OCI-LY7 (cell line): Measurements from ENCODE around the gene DXO. TPM values are rescaled to one million over a fixed set of nuclear protein-coding genes. Genes with fewer than 3 reads are reported as not detected.
"Not testable (repeated sequence)": the region's sequence is repeated elsewhere in the genome, so short reads cannot be mapped to it uniquely, and the experiment has no call there.

Source experiments
- BruUV-seq: library from RNA; stranded (reverse); fragments of 400-500 nt; replicated peaks from 2 replicates; lab custom pipeline; 2021; lab: Mats Ljungman, UMichigan
- CTCF ChIA-PET: fragments of 300-600 bp; sonication (Branson Sonifier 250); formaldehyde crosslinking; loops from one replicate; lab custom pipeline; 2022; ENCODE audit warnings: antibody characterized with exemption; ENCODE audit not compliant: unreplicated experiment; lab: Charles Lee
- POLR2A ChIA-PET: fragments of 300-600 bp; sonication (Branson Sonifier 250); formaldehyde crosslinking; loops from one replicate; lab custom pipeline; 2022; ENCODE audit warnings: antibody characterized with exemption; lab: Charles Lee
- DNase-seq: peaks from one replicate; pipeline ENCODE4 v3.0.0-alpha.2; 2015; ENCODE audit warnings: low spot score
- H2AFZ ChIP-seq: fragments of 200-600 bp; sonication (generic), shearing (Covaris generic); 2 replicates; pipeline ENCODE4 v1.6.1; 2014; ENCODE audit warnings: mild to moderate bottlenecking, antibody characterized with exemption, low read length, moderate library complexity
- H3K27ac ChIP-seq: fragments of 200-600 bp; sonication (generic); 2 replicates; pipeline ENCODE4 v1.5.1; 2014; ENCODE audit warnings: mixed run types, low read depth, mild to moderate bottlenecking, moderate library complexity, low read length, inconsistent platforms; ENCODE audit not compliant: poor library complexity, severe bottlenecking
- H3K36me3 ChIP-seq: fragments of 200-600 bp; sonication (generic); 2 replicates; pipeline ENCODE4 v1.6.1; 2014; ENCODE audit warnings: mild to moderate bottlenecking, antibody characterized with exemption, low read length, moderate library complexity, mixed read lengths; ENCODE audit not compliant: insufficient read depth
- H3K4me1 ChIP-seq: fragments of 200-600 bp; sonication (generic); 2 replicates; pipeline ENCODE4 v1.5.1; 2014; ENCODE audit warnings: mild to moderate bottlenecking, low read length; ENCODE audit not compliant: insufficient read depth, poor library complexity, severe bottlenecking
- H3K4me2 ChIP-seq: fragments of 200-600 bp; sonication (generic); 2 replicates; pipeline ENCODE4 v1.6.1; 2014; ENCODE audit warnings: mild to moderate bottlenecking, low read length
- H3K4me3 ChIP-seq: fragments of 200-600 bp; sonication (generic); 2 replicates; pipeline ENCODE4 v1.5.1; 2014; ENCODE audit warnings: mild to moderate bottlenecking, low read depth, low read length; ENCODE audit not compliant: poor library complexity, severe bottlenecking
- H3K79me2 ChIP-seq: fragments of 200-600 bp; sonication (generic); 2 replicates; pipeline ENCODE4 v1.6.1; 2016; ENCODE audit warnings: low read depth, mild to moderate bottlenecking, low read length, moderate library complexity, mixed read lengths; ENCODE audit not compliant: insufficient read depth
- H3K9me2 ChIP-seq: fragments of 200-600 bp; sonication (generic); 2 replicates; pipeline ENCODE4 v1.6.1; 2016; ENCODE audit warnings: mild to moderate bottlenecking, low read length, mixed read lengths; ENCODE audit not compliant: insufficient read depth
- H3K9me3 ChIP-seq: fragments of 200-600 bp; sonication (generic); 2 replicates; pipeline ENCODE4 v1.6.1; 2014; ENCODE audit warnings: mild to moderate bottlenecking, mixed run types, low read length, mixed read lengths
- H4K20me1 ChIP-seq: fragments of 200-600 bp; sonication (generic); 2 replicates; pipeline ENCODE4 v1.6.1; 2014; ENCODE audit warnings: mild to moderate bottlenecking, antibody characterized with exemption, low read length, moderate library complexity, mixed read lengths; ENCODE audit not compliant: insufficient read depth
- intact Hi-C: fragments of 100-400 bp; cut with micrococcal nuclease; formaldehyde crosslinking; loops from one replicate; pipeline ENCODE4 v1.10.0; 2022; ENCODE audit not compliant: unreplicated experiment
- total RNA-seq, 2 experiments: library from RNA; depleted of rRNA in 1 of 2; stranded (reverse); fragments of >200 nt in 1 of 2; shearing (Covaris generic) in 1 of 2; gene quantifications; 2 replicates each; pipeline ENCODE4 v1.2.3, GENCODE V29; 2014 to 2022

DXO gene
- total RNA-seq, 2 experiments from 2014 or later = 17.5 to 36.5 TPM

- CTCF ChIA-PET, H3K9me2 ChIP-seq, BruUV-seq, H3K4me1 ChIP-seq, H3K36me3 ChIP-seq, H3K4me3 ChIP-seq, DNase-seq, H4K20me1 ChIP-seq, intact Hi-C loops, H3K9me3 ChIP-seq, H3K27ac ChIP-seq, H3K79me2 ChIP-seq, H3K4me2 ChIP-seq, H2AFZ ChIP-seq, POLR2A ChIA-PET: not testable (repeated sequence)
These were observed 22.5 kb upstream of the DXO start for GRCh38 chr6:31994421-31994820.

- DNase-seq, H2AFZ ChIP-seq, H4K20me1 ChIP-seq, H3K9me3 ChIP-seq, H3K4me3 ChIP-seq, BruUV-seq, POLR2A ChIA-PET, intact Hi-C loops, H3K9me2 ChIP-seq, H3K4me2 ChIP-seq, CTCF ChIA-PET, H3K36me3 ChIP-seq, H3K79me2 ChIP-seq, H3K27ac ChIP-seq, H3K4me1 ChIP-seq: not testable (repeated sequence)
These were observed 17.4 kb upstream of the DXO start for GRCh38 chr6:31989363-31989762.

DNA sequence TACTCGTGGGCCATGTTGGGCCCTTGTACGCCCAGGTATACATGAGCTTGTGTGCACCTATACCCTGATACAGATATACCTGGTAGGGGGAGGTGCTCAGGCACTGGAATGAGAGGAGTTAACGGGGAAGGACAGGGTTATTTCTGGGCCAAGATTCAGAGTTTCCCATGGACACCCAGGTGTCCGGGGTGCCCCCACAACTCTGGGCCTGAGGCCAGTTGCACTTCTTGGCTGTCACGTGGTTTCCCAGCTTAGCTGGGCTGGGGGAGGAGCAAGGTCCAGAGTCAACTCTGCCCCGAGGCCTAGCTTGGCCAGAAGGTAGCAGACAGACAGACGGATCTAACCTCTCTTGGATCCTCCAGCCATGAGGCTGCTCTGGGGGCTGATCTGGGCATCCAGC, 9.8 kb upstream of the DXO start, which contains the start of gene C4A:
Gene C4A, plus strand, starts transcription at position 314 of the 400 bp plus-strand sequence. Its CDS starts 51 bp downstream, at position 365.
- intact Hi-C loops, H4K20me1 ChIP-seq, H3K4me3 ChIP-seq, H3K4me2 ChIP-seq, DNase-seq, H3K4me1 ChIP-seq, POLR2A ChIA-PET, H3K9me3 ChIP-seq, BruUV-seq, H3K79me2 ChIP-seq, H2AFZ ChIP-seq, H3K36me3 ChIP-seq, H3K9me2 ChIP-seq, H3K27ac ChIP-seq, CTCF ChIA-PET: not testable (repeated sequence)

GRCh38 chr6:31980998-31981397, 9.1 kb upstream of the DXO start:
- CTCF ChIA-PET, H4K20me1 ChIP-seq, H3K4me1 ChIP-seq, BruUV-seq, H3K27ac ChIP-seq, H3K36me3 ChIP-seq, intact Hi-C loops, H3K9me2 ChIP-seq, H3K4me2 ChIP-seq, H3K4me3 ChIP-seq, H3K9me3 ChIP-seq, H2AFZ ChIP-seq, H3K79me2 ChIP-seq, POLR2A ChIA-PET, DNase-seq: not testable (repeated sequence)

DNA sequence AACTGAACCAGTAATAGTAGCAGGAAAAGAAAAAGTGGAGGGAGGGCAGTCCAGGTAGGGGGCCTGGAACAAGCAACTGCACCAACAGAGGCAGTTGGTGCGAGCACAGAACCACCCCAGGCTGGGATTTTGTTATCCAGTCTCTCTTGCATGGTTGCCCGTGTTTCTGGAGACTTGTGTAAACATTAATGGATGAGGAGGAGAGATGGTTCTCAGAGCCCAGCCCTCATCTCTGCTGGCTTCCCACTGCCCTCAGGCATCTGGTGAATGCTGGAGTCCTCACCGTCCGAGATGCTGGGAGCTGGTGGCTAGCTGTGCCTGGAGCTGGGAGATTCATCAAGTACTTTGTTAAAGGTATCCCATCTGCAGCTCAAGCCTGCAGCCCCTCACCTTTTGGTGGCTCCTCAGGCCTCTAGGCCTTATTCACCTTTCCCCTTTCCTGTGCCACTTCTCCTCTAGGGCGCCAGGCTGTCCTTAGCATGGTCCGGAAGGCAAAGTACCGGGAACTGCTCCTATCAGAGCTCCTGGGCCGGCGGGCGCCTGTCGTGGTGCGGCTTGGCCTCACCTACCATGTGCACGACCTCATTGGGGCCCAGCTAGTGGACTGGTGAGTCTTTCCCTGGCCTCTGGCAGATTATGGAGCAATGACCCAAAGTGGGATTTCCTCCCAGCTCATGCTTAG, 8.4 kb upstream of the DXO start:
- DNase-seq, H3K27ac ChIP-seq, CTCF ChIA-PET, H4K20me1 ChIP-seq, H3K79me2 ChIP-seq, H2AFZ ChIP-seq, H3K4me1 ChIP-seq, H3K4me2 ChIP-seq, H3K9me3 ChIP-seq, BruUV-seq, intact Hi-C loops, H3K4me3 ChIP-seq, H3K9me2 ChIP-seq, H3K36me3 ChIP-seq: not testable (repeated sequence)
- POLR2A ChIA-PET = interaction anchor here (0.5 to 0.9 kb wide), 2 partner anchors 15 to 1928 kb away, joined by 4 to 6 read pairs; no protein-coding TSS in a partner anchor
